OCI-LY1 (cell line): ENCODE results near the gene CYTH2.

Experiments
- H2AFZ ChIP-seq: fragments of 200-600 bp; sonication (generic), shearing (Covaris generic); 2 replicates; pipeline ENCODE4 v1.6.0; 2014; ENCODE audit warnings: antibody characterized with exemption, mild to moderate bottlenecking, low read length
- H3F3A ChIP-seq: fragments of 200-600 bp; sonication (generic), shearing (Covaris generic); 2 replicates; pipeline ENCODE4 v1.6.0; 2014; ENCODE audit warnings: mild to moderate bottlenecking, antibody characterized with exemption, low read length, moderate library complexity; ENCODE audit not compliant: insufficient read depth
- H3K27ac ChIP-seq: fragments of 200-600 bp; sonication (generic); 2 replicates; pipeline ENCODE4 v1.5.1; 2014; ENCODE audit warnings: low read length, mixed run types, mild to moderate bottlenecking, low read depth; ENCODE audit not compliant: poor library complexity, severe bottlenecking
- H3K27me3 ChIP-seq: fragments of 200-600 bp; sonication (generic); 2 replicates; pipeline ENCODE4 v1.6.0; 2014; ENCODE audit warnings: antibody characterized with exemption, mild to moderate bottlenecking, low read length, moderate library complexity; ENCODE audit not compliant: insufficient read depth
- H3K36me3 ChIP-seq: fragments of 200-600 bp; sonication (generic); 2 replicates; pipeline ENCODE4 v1.6.1; 2014; ENCODE audit warnings: mild to moderate bottlenecking, antibody characterized with exemption, low read length, moderate library complexity, mixed read lengths; ENCODE audit not compliant: insufficient read depth
- H3K4me1 ChIP-seq: fragments of 200-600 bp; sonication (generic); 2 replicates; pipeline ENCODE4 v1.5.1; 2014; ENCODE audit warnings: mild to moderate bottlenecking, low read length, moderate library complexity; ENCODE audit not compliant: insufficient read depth, severe bottlenecking
- H3K4me2 ChIP-seq: fragments of 200-600 bp; sonication (generic), shearing (Covaris generic); 2 replicates; pipeline ENCODE4 v1.6.1; 2014; ENCODE audit warnings: low read length
- H3K4me3 ChIP-seq: fragments of 200-600 bp; sonication (generic); 2 replicates; pipeline ENCODE4 v1.5.1; 2014; ENCODE audit warnings: low read length, low read depth, mild to moderate bottlenecking, mixed read lengths; ENCODE audit not compliant: poor library complexity, severe bottlenecking
- H3K79me2 ChIP-seq: fragments of 200-600 bp; shearing (Covaris generic); 2 replicates; pipeline ENCODE4 v1.6.1; 2016; ENCODE audit warnings: mixed run types, low read length, mixed read lengths; ENCODE audit not compliant: insufficient read depth
- H3K9ac ChIP-seq: fragments of 200-600 bp; sonication (generic), shearing (Covaris generic); 2 replicates; pipeline ENCODE4 v1.6.1; 2014; ENCODE audit warnings: mild to moderate bottlenecking, low read length, mixed read lengths
- H3K9me2 ChIP-seq: fragments of 200-600 bp; sonication (generic), shearing (Covaris generic); 2 replicates; pipeline ENCODE4 v1.6.1; 2014; ENCODE audit warnings: low read depth, mild to moderate bottlenecking, low read length, mixed read lengths
- H3K9me3 ChIP-seq: fragments of 200-600 bp; shearing (Covaris generic); 2 replicates; pipeline ENCODE4 v1.6.1; 2014; ENCODE audit warnings: low read length, mixed read lengths
- H4K20me1 ChIP-seq: fragments of 200-600 bp; sonication (generic), shearing (Covaris generic); 2 replicates; pipeline ENCODE4 v1.6.0; 2016; ENCODE audit warnings: mild to moderate bottlenecking, low read length; ENCODE audit not compliant: insufficient read depth
- CTCF ChIP-seq: fragments of 200-600 bp; sonication (generic), shearing (Covaris generic); IDR thresholded peaks from 2 replicates; pipeline ENCODE4 v1.5.1; 2017; ENCODE audit warnings: mild to moderate bottlenecking, antibody characterized with exemption, low read length, moderate library complexity, mixed read lengths
- EZH2 ChIP-seq: fragments of 200-600 bp; sonication (generic), shearing (Covaris generic); IDR thresholded peaks from 2 replicates; pipeline ENCODE4 v1.8.0; 2017; ENCODE audit warnings: borderline replicate concordance, mixed run types, mild to moderate bottlenecking, antibody characterized with exemption, low read length, moderate library complexity, mixed read lengths

Gene CYTH2

GRCh38 chr19:48461651-48461981, 7.6 kb upstream of the CYTH2 start:
- no peak overlapping the region for H3K27ac ChIP-seq
- H3K4me3 ChIP-seq = no peak overlapping the region
- no peaks in the 10 kb centered on the region for H4K20me1 ChIP-seq
- H3K27me3 ChIP-seq = no peaks in the 10 kb centered on the region
- H3K4me1 ChIP-seq = no peaks in the 10 kb centered on the region
- H3K9me2 ChIP-seq = no peaks in the 10 kb centered on the region
- no peaks in the 10 kb centered on the region for H3K79me2 ChIP-seq
- peaks cover 32% of the 10 kb centered on the region for H3K36me3 ChIP-seq
- no peak overlapping the region for H3K4me2 ChIP-seq
- no peaks in the 10 kb centered on the region for H3K9me3 ChIP-seq
- H3K9ac ChIP-seq = no peak overlapping the region
- H3F3A ChIP-seq = no peaks in the 10 kb centered on the region
- TF ChIP-seq CTCF (no peak), EZH2 (no peak)
- no peak overlapping the region for H2AFZ ChIP-seq

GRCh38 chr19:48461982-48462655, 7.0 kb upstream of the CYTH2 start:
- Histone ChIP-seq H3K4me2 (no peak overlapping the region), H4K20me1 (no peaks in the 10 kb centered on the region), H3K79me2 (no peaks in the 10 kb centered on the region), H2AFZ (no peak overlapping the region), H3K9me2 (no peaks in the 10 kb centered on the region), H3K36me3 (peaks cover 28% of the 10 kb centered on the region), H3K27ac (no peak overlapping the region), H3K27me3 (no peaks in the 10 kb centered on the region), H3K4me3 (no peak overlapping the region), H3F3A (no peaks in the 10 kb centered on the region), H3K9me3 (no peaks in the 10 kb centered on the region), H3K4me1 (no peaks in the 10 kb centered on the region), H3K9ac (no peak overlapping the region)
- TF ChIP-seq CTCF (no peak), EZH2 (no peak)

- Histone ChIP-seq H2AFZ (no peak overlapping the region), H3K27me3 (no peaks in the 10 kb centered on the region), H3K9me2 (no peaks in the 10 kb centered on the region), H3K4me3 (no peak overlapping the region), H3K4me2 (no peak overlapping the region), H3K27ac (no peak overlapping the region), H3K79me2 (no peaks in the 10 kb centered on the region), H3K9ac (no peak overlapping the region), H3K36me3 (peaks cover 15% of the 10 kb centered on the region), H4K20me1 (no peaks in the 10 kb centered on the region), H3K4me1 (peaks cover 11% of the 10 kb centered on the region), H3F3A (no peaks in the 10 kb centered on the region), H3K9me3 (no peaks in the 10 kb centered on the region)
- TF ChIP-seq CTCF (no peak), EZH2 (no peak)
Measured at GRCh38 chr19:48465215-48465614, 4.0 kb upstream of the CYTH2 start.
